OCI-LY7 (cell line): Measurements from ENCODE around the gene MUC6.

ENCODE experiments used
- CTCF ChIP-seq: fragments of 200-600 bp; sonication (generic); conservative IDR thresholded peaks from 2 replicates; pipeline ENCODE4 v1.5.1; 2014; ENCODE audit warnings: mild to moderate bottlenecking, antibody characterized with exemption, low read length, moderate library complexity, mixed read lengths
- EZH2phosphoT487 ChIP-seq: fragments of 200-600 bp; sonication (generic); IDR thresholded peaks from 2 replicates; pipeline ENCODE4 v1.6.1; 2018; ENCODE audit warnings: low read depth, borderline replicate concordance, mild to moderate bottlenecking, mixed run types, antibody characterized with exemption, low read length, moderate library complexity, mixed read lengths

GRCh38 chr11:1008001-1008802, 28.3 kb downstream of the MUC6 start:
- TF ChIP-seq CTCF (no peak), EZH2phosphoT487 (no peak)
